Right cardiac atrium (tissue), 5 donors: ENCODE data around the gene ASCL2. TPM values are rescaled to one million over a fixed set of nuclear protein-coding genes. Genes with fewer than 3 reads are reported as not detected.

Source experiments
- ATAC-seq, 2 donors: fragments of 200-7000 bp; cut with Tn5 transposase; one replicate each; pipeline versions ENCODE4 v1.8.0 to v1.9.1; 2020; ENCODE audit warnings: moderate library complexity in 2 of 2, mild to moderate bottlenecking in 1 of 2
- DNase-seq, 3 donors: peaks; one replicate each; pipeline ENCODE4 v3.0.0-alpha.2; 2020
- H3K27ac ChIP-seq: one replicate; pipeline ENCODE4 v1.5.1; 2013; ENCODE audit warnings: mild to moderate bottlenecking, low read length, control low read depth, moderate library complexity
- H3K27me3 ChIP-seq: one replicate; pipeline ENCODE4 v1.6.1; 2013; ENCODE audit not compliant: control insufficient read depth, insufficient read depth
- H3K4me1 ChIP-seq: one replicate; pipeline ENCODE4 v1.6.1; 2013; ENCODE audit warnings: low read length; ENCODE audit not compliant: control insufficient read depth, insufficient read depth
- H3K4me3 ChIP-seq: one replicate; pipeline ENCODE4 v1.5.1; 2013; ENCODE audit warnings: low read length, control low read depth
- H3K9me3 ChIP-seq: one replicate; pipeline ENCODE4 v1.6.1; 2013; ENCODE audit warnings: low read length; ENCODE audit not compliant: control insufficient read depth
- WGBS: extraction: QIAGEN DNeasy Blood & Tissue Kit; methylation state at CpG from one replicate; pipeline ENCODE4 v1.1.7; 2013; 5-methylcytosine and 5-hydroxymethylcytosine counted together
- intact Hi-C, 4 donors: fragments of 100-400 bp; cut with DNase I; formaldehyde crosslinking; loops; one replicate each; pipeline versions ENCODE4 v1.11.0 to v1.14.0; 2022 to 2023
- long read RNA-seq, 4 donors: library from polyadenylated mRNA; unstranded; transcript quantifications; one replicate each; pipeline ENCODE4 v2.0.0, GENCODE V29; 2020 to 2021
- polyA plus RNA-seq: library from polyadenylated mRNA; stranded (reverse); fragments of 200-250 nt; gene quantifications from one replicate; pipeline ENCODE4 v1.2.3, GENCODE V29; 2013
- total RNA-seq, 4 donors: library from RNA; stranded (reverse); fragmentation: NEBNext Ultra II Directional; extraction: Animal tissue kit (Norgen Biotek cat#: 25700); gene quantifications; one replicate each; pipeline ENCODE4 v1.2.1, GENCODE V29; 2021
- donor health status: healthy with polysubstance abuse.
- donor health status: DM: no; HTN: yes; CAD: no.
- donor health status: DM: no; HTN: no; CAD: no.
- donor health status: DM: no; HTN: yes; CAD: no; lungs with severe emphysema.
- donor health status: DM: yes; HTN: yes; CAD: no.

The ASCL2 gene
- under 1 TPM in 3 of 4 donors, not detected in 1; 0.23 to 0.51 (median 0.35) TPM for total RNA-seq
- 0.20 TPM for polyA plus RNA-seq
- long read RNA-seq, donor 1, partial matches to known transcripts = 0 of 3 reads
- long read RNA-seq, donor 1, other reads (novel, unspliced or antisense) = 0 of 3 reads
- long read RNA-seq, donor 2, partial matches to known transcripts = 1 of 3 reads
- long read RNA-seq, donor 2, other reads (novel, unspliced or antisense) = 0 of 3 reads
- long read RNA-seq, donor 3 = 0 reads
- long read RNA-seq, donor 4 = 0 reads

- WGBS = 2% methylated on average over 89 of the region's 89 CpGs
- H3K27me3 ChIP-seq = no peaks in the 10 kb centered on the region
- H3K4me1 ChIP-seq = no peaks in the 10 kb centered on the region
- ATAC-seq (no peak), DNase-seq (peak in 1 of 3 donors; percentile 48)
- H3K27ac ChIP-seq = no peak within 1 kb of the TSS
- intact Hi-C loops = loop anchor here in 1 of 4 donors (10.0 kb wide), 1 partner anchor 56 kb away; no protein-coding TSS in a partner anchor
- H3K4me3 ChIP-seq = peak within 1 kb of the TSS; percentile 49
- no peaks in the 10 kb centered on the region for H3K9me3 ChIP-seq
These were observed at the start of gene ASCL2 for GRCh38 chr11:2270322-2271076. Gene ASCL2 (minus strand): TSS chr11:2270588. CDS start chr11:2270332, 256 bp downstream.

GRCh38 chr11:2319791-2320472 lies 49.5 kb upstream of the ASCL2 start:
- DNase-seq (peak in 1 of 3 donors; percentile 47), ATAC-seq (no peak)
- WGBS = 65% methylated on average over 10 of the region's 10 CpGs
- H3K4me1 ChIP-seq = no peaks in the 10 kb centered on the region
- no peaks in the 10 kb centered on the region for H3K9me3 ChIP-seq
- intact Hi-C loops = loop anchor here in 2 of 4 donors (5.0 to 10.0 kb wide), 2 partner anchors 52 to 55 kb away; partner anchors contain the start of gene CD81 (in 1 of the 2)
- no peak overlapping the region for H3K27ac ChIP-seq
- no peak overlapping the region for H3K4me3 ChIP-seq
- no peaks in the 10 kb centered on the region for H3K27me3 ChIP-seq

- WGBS = 94% methylated on average over 7 of the region's 7 CpGs
These were observed 48.3 kb upstream of the ASCL2 start for GRCh38 chr11:2318707-2319106.

GRCh38 chr11:2318123-2318522 lies 47.7 kb upstream of the ASCL2 start:
- no peak for DNase-seq
- no peak overlapping the region for H3K27ac ChIP-seq
- no peak for ATAC-seq
- intact Hi-C loops = loop anchor here in 2 of 4 donors (5.0 to 10.0 kb wide), 2 partner anchors 54 to 57 kb away; partner anchors contain the start of gene CD81 (in 1 of the 2)
- no peaks in the 10 kb centered on the region for H3K27me3 ChIP-seq
- 85% methylated on average over 4 of the region's 4 CpGs for WGBS
- H3K4me1 ChIP-seq = peaks cover 6% of the 10 kb centered on the region
- no peaks in the 10 kb centered on the region for H3K9me3 ChIP-seq
- no peak overlapping the region for H3K4me3 ChIP-seq

More at GRCh38 chr11:2318707-2319106, 48.3 kb upstream of the ASCL2 start:
- Histone ChIP-seq H3K4me3 (no peak overlapping the region), H3K27me3 (no peaks in the 10 kb centered on the region), H3K4me1 (peaks cover 6% of the 10 kb centered on the region), H3K27ac (no peak overlapping the region), H3K9me3 (no peaks in the 10 kb centered on the region)
- ATAC-seq (no peak), DNase-seq (no peak)
- intact Hi-C loops = loop anchor here in 2 of 4 donors (5.0 to 10.0 kb wide), 2 partner anchors 54 to 56 kb away; partner anchors contain the start of gene CD81 (in 1 of the 2)

- 94% methylated on average over 17 of the region's 17 CpGs for WGBS
- intact Hi-C loops = loop anchor here in 2 of 4 donors (5.0 to 10.0 kb wide), 2 partner anchors 55 to 57 kb away; partner anchors contain the start of gene CD81 (in 1 of the 2)
These were observed 47.1 kb upstream of the ASCL2 start for GRCh38 chr11:2317354-2318050.

GRCh38 chr11:2316963-2317244 lies 46.5 kb upstream of the ASCL2 start:
- Histone ChIP-seq H3K27ac (no peak overlapping the region), H3K9me3 (no peaks in the 10 kb centered on the region), H3K4me1 (peaks cover 6% of the 10 kb centered on the region), H3K4me3 (no peak overlapping the region), H3K27me3 (no peaks in the 10 kb centered on the region)
- WGBS = 88% methylated on average over 3 of the region's 3 CpGs
- ATAC-seq = no peak
- DNase-seq = no peak
- intact Hi-C loops = loop anchor here in 2 of 4 donors (5.0 to 10.0 kb wide), 2 partner anchors 55 to 58 kb away; partner anchors contain the start of gene CD81 (in 1 of the 2)

More at GRCh38 chr11:2317354-2318050, 47.1 kb upstream of the ASCL2 start:
- H3K4me1 ChIP-seq = peaks cover 6% of the 10 kb centered on the region
- no peak overlapping the region for H3K4me3 ChIP-seq
- no peak for ATAC-seq
- H3K27ac ChIP-seq = no peak overlapping the region
- no peaks in the 10 kb centered on the region for H3K27me3 ChIP-seq
- DNase-seq = peak in 2 of 3 donors; percentile 36 to 42
- H3K9me3 ChIP-seq = no peaks in the 10 kb centered on the region

GRCh38 chr11:2316169-2316962 lies 46.0 kb upstream of the ASCL2 start:
- Histone ChIP-seq H3K4me1 (peaks cover 6% of the 10 kb centered on the region), H3K9me3 (no peaks in the 10 kb centered on the region), H3K27me3 (no peaks in the 10 kb centered on the region), H3K4me3 (no peak overlapping the region), H3K27ac (no peak overlapping the region)
- 87% methylated on average over 23 of the region's 23 CpGs for WGBS
- ATAC-seq (no peak), DNase-seq (peak; percentile 16 to 74 (median 53))
- intact Hi-C loops = loop anchor here in 2 of 4 donors (5.0 to 10.0 kb wide), 2 partner anchors 56 to 58 kb away; partner anchors contain the start of gene CD81 (in 1 of the 2)

- Histone ChIP-seq H3K9me3 (no peaks in the 10 kb centered on the region), H3K27me3 (no peaks in the 10 kb centered on the region), H3K27ac (peak overlapping the region; percentile 61), H3K4me3 (no peak overlapping the region), H3K4me1 (peaks cover 6% of the 10 kb centered on the region)
- WGBS = 71% methylated on average over 25 of the region's 25 CpGs
- ATAC-seq (peak; percentile 29 to 32), DNase-seq (peak; percentile 25 to 74 (median 73))
- intact Hi-C loops = loop anchor here in 2 of 4 donors (5.0 to 10.0 kb wide), 2 partner anchors 57 to 59 kb away; partner anchors contain the start of gene CD81 (in 1 of the 2)
These were observed 45.2 kb upstream of the ASCL2 start for GRCh38 chr11:2315395-2316168.
